GM08714 (cell line): ENCODE data around the gene WIZ.

Experiments used
- H3K4me3 ChIP-seq: fragments of 200-500 bp; sonication (Bioruptor generic); 2 replicates; pipeline ENCODE4 v1.5.1; 2014; ENCODE audit warnings: mild to moderate bottlenecking, low read length, inconsistent platforms
- ZNF274 ChIP-seq: IDR thresholded peaks from 2 replicates; pipeline ENCODE4 v1.6.1; 2012; ENCODE audit warnings: mild to moderate bottlenecking, low read depth, low read length

WIZ gene

DNA sequence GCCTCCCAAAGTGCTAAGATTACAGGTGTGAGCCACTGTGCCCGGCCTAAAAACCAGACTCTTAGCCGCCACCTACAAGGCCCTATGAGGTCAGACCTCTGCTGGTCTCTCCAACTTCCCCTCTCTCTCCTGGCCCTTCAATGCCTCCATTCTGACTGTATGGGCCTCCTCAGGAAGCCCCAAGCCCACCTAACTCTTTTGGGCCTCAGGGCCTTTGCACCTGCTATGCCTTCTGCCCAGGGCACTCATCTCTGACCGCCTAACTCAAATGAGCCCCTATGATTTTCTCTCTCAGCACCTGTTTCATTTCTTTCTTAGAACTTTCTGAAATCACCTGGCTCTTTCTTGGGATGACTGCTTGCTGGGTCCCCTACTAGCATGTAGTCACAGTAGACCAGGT lies 6.4 kb downstream of the WIZ start:
- no peak overlapping the region for H3K4me3 ChIP-seq
- TF ChIP-seq ZNF274: no peak

DNA sequence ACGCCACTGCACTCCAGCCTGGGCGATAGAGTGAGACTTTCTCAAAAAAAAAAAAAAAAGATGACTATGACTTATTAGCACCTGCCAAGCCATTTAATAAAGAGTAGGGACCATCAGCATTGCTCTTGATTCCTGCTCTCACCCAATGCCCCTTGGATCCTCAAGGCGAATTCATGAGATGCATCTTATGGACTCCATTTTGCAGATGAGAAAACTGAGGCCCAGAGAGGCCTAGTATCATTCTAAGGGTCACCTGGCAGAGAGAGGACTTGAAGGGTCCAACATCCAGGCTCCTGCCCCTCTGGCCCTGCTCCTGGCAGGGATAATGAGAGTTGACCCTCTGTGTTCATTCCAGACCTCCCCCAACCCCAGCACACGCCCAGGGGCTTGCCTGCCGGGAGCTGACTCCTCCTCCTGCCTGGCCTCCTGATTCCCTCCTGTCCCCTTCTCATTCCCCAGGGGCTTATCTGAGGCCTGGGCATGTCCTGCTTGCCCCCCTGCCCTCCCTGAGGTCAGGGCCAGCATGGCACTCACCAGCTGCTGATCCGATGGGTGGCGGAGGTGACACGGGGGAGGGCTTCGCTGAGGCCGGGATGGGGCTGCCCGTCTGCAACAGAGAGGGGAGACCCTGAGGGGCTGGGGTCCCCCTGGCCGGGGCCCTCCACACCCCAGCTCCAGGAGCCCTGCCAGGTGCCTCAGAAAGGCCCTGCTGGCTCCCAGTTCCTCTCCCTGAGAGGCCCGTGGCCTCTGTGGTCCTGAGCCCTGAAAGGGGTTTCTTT lies 7.4 kb downstream of the WIZ start:
- no peak for TF ChIP-seq ZNF274
- no peak overlapping the region for H3K4me3 ChIP-seq

DNA sequence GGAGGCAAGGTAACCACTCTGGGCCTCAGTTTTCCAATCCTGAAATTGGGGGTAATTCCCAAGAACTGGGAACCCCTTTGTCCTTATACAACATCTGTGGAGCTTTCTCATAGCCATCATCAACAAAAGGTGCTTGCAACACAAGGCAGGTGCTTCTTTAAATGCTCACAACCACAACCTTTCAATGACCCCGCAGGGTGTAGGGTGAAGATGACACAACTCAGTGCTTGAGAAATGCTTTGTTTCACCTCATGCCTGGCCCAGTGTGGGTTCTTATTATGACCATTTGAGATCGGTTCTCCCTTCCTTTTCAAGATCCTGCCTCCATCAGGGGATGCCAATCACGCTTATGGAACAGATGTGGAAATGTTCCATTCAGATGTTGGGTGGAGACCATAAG lies 8.4 kb downstream of the WIZ start:
- H3K4me3 ChIP-seq: no peak overlapping the region
- no peak for TF ChIP-seq ZNF274

DNA sequence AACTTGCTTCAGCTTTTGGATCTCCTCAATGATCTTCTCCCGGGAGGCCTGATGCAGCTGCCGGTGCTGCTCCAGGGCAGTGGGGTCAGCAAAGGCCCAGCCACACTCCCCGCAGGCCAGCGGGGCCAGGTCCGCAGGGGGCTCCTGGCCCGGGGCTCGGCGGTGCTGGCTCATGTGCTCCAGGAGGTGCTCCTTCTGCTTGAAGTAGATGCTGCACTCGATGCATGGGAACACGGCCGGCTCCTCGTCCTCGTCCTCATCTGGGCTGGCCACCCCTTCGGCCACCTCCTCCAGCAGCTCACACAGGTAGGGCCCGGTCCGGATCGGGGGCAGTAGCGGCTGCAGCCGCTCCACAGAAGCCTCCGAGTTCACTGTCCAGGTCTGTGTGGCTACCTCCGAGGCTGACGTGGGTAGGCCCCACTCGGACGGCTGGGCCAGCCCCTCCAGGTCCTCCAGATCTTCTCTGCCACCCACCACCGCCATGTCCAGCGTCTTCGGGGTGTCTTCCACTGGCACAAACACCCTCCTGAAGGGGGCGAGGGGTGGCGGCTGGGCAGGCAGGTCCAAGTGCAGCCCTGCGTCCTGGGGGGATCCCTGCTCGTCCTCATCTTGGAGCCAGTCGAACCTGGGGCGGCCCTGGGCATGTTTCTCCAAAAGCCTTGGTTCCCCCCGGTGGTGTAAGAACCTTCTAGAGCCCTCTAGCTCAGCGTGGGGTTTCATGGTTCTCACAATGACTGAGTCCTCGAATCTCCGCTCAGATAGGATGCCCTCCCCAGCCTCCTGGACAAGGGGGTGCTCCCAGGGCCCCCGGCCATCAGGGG lies 9.7 kb downstream of the WIZ start:
- no peak for TF ChIP-seq ZNF274
- no peak overlapping the region for H3K4me3 ChIP-seq

DNA sequence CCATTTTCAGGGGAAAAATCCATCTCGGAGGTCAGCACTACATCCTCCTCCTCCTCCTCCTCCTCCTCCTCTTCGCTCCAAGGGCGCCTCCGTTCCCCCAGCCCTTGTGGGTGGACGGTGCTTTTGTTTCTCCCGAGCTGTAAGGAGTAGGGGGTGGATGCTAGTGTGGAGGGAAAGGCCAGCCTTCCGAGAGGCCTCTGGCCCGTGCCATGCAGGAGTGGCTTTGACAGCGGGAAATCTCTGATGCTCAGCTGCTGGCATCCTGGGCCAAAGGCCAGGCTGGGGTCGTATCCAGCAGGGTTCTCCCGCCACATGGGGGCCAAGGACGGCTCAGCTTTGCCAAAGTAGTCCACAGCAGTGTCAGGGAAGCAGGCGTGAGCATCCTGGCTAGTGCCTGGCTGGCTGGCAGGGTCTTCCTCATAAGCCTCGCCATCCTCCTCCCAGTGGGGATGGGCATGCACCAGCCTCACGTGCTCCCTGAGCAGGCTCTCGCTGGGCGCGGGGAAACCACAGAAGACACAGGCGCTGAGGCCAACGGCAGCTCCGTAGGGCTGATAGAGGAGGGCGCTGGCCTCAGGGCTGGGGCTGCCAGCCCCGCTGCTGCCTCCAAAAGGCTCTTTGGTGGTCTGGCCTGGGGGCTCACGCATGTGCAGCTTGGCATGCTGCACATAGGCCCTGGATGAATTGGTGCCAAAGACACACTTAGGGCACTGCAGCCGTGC lies 10.5 kb downstream of the WIZ start:
- no peak overlapping the region for H3K4me3 ChIP-seq
- no peak for TF ChIP-seq ZNF274

DNA sequence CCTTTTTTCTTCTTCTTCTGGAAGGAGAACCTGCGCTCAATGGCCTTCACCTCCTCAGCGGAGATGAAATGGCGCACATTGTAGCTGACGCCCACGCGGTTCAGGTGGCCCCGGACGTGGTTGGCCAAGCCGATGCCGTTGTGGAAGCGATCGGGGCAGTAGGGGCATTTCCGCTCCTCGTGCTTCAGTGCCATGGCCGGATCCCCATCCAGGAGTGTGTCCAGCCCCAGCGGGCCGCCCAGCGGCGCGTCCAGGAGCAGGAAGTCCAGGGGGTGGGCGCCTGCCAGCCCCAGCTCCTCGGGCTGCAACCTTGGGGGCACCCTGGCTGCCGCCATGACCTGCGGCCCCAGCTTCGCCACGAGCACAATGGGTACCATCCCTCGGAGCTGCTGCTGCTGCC lies 11.2 kb downstream of the WIZ start:
- no peak overlapping the region for H3K4me3 ChIP-seq
- TF ChIP-seq ZNF274: no peak

DNA sequence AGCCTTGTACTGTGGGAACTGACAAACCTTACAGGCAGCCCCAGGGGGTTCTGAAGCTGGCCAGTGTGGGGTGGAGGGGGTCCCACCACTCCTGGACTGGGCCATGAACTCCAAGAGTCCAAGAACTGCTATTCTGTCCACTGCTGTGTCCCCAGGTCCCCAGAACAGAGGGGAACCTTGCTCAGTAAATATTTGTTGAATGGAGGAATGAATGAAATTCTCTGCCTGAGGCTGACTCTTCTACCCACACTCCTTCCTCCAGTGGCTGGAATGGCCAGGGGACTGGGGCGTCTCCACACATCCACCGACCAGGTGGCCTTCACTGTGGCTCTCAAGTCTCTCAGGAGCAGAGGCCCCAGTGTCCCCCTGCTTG lies 11.6 kb downstream of the WIZ start:
- no peak overlapping the region for H3K4me3 ChIP-seq
- no peak for TF ChIP-seq ZNF274

DNA sequence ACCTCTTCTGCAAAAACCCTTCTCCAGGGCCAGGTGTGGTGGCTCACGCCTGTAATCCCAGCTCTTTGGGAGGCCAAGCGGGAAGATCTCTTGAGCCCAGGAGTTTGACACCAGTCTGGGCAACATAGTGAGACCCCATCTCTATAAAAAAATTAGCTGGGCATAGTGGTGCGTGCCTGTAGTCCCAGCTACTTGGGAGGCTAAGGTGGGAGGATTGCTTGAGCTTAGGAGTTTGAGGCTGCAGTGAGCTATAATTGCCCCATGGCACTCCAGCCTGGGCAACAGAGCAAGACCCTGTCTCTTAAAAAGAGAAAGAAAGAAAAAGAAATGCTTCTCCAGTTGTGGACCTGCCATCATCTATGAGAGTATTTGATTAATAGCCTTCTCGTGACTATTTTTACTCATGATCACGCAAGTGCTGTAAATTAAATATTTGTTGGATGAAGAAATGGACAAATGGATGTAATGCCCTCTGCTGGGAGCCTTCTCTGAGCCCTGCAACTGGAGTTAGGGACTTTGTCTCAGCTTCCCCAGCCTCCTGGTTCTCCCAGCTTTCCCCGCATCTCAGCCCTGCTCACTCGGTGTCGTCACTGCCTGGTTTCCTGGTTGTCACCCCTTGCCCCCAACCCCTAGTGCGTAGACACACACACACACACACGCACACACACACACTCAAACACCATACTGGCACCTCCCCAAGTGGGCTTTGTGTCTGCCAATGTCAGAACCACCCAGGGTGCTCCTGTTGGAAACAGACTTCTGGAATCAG lies 12.2 kb downstream of the WIZ start:
- no peak for TF ChIP-seq ZNF274

DNA sequence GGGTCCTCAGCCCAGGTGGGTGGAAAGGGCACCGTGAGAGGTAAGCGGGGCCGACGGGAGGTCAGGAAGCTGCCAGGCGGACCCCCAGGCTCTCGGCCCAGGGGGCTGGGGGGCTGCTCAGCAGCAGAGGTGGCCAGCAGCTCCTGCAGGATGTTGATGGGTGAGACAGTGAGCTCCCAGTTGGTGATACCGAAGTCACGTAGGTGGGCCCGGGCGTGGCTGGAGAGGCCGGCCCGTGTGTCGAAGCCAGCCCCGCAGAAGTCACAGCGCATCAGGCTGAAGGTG lies 13.0 kb downstream of the WIZ start:
- H3K4me3 ChIP-seq: no peak overlapping the region
- TF ChIP-seq ZNF274: no peak

More for the DNA sequence above, 12.2 kb downstream of the WIZ start:
- no peak overlapping the region for H3K4me3 ChIP-seq

DNA sequence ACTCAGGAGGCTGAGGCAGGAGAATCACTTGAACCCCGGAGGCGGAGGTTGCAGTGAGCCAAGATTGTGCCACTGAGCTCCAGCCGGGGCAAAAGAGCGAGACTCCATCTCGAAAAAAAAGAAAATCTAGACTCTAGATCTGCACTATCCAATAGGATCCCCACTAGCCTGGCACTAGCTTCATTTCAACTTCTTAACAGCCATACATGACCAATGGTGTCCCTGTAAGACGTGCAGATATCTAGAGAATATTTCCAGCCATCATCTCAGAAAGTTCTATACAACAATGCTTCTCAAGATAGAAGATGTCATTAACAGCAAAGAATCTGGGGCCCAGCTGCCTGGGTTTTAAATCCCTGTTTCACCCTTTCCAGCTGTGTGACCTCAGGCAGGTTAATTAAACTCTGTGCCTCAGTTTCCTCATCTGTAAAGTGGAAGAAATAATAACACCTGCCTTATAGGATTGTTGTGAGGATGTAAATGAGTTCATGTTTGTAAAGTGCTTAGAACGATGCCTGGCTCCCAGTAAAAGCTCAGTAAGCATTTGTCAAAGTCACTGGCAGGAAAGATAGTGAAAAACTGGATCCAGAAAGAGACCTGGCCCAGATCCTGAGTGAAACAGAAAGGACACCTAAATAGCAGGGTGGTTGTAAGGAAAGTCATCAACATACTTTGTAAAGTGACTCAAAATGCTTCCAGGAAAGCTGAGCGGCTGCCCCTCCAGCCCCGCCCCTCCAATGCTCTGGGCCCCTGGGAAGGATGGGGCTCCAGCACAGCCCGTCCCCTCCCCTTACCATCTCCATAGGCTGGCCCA lies 13.5 kb downstream of the WIZ start:
- no peak overlapping the region for H3K4me3 ChIP-seq
- TF ChIP-seq ZNF274: no peak

DNA sequence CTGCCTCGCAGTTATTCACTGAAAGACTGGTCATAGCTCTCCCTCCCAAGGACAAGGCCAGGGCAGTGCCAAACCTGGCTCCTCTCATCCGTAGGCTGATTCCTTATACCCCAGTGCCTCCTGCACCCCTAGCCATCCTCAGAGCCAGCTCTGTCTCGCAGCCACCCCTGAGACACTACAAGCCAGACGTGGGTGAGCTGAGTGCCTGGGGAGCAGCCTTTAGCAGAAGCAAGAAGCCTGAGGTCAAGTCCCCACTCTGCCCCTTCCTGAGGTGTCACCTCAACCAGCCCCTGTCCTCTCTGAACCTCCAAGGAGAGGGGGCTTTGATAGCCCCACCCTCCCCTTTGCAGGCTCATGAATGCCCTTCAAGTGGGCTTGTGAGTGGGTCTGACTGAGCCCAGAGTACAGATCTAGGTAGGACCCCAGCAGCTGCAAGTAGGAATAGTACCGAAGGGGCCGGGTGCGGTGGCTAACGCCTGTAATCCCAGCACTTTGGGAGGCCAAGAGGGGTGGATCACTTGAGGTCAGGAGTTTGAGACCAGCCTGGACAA lies 16.2 kb downstream of the WIZ start:
- H3K4me3 ChIP-seq: no peak overlapping the region

DNA sequence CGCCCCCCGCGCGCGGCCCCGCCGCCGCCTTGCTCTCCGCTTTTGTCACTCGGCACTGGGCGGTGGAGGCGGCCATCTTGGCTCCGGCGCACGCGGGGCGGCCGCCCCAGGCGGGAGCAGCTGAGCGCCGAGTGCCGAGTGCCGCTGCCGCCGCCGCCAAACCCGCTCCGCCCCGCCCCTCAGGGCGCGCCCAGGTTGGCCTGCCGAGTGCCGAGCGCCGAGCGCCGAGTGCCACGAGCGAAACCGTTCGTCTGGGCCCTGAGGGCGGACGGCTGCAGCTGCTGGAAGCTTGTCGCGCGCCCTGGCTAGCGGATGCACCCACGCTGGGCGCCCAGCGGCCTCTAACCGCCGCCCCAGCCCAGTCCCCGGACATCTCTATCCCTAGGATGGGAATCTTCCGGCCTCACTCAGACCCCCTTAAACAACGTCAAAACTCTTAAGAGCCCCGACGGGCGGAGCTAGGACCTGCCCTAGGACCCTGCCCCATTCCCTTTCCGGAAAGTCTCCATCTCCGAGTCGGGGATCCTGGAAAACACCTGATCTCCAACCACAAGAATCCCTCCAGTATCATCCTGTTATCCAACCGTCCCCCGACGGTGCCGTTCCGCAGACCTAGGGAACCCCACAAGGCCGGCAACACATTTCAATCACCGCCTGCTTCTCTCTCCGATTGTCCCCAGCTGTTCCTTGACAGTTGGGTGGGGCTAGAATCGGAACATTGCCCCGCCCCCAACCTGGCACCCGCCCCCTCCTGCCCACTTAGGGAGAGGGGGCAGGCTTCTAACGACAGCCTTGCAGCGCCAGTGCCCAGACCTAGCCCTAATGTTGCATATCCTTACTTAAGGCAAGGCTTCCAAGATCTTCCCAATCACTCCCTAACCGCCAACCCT lies 16.9 kb downstream of the WIZ start:
- peak overlapping the region; percentile 61 for H3K4me3 ChIP-seq

More for the DNA sequence above, 16.2 kb downstream of the WIZ start:
- no peak for TF ChIP-seq ZNF274

More for the DNA sequence above, 16.9 kb downstream of the WIZ start:
- no peak for TF ChIP-seq ZNF274
